HCT116 (cell line): ENCODE results near the gene LNPEP.

Experiments
- EGR1 ChIP-seq: IDR thresholded peaks from 2 replicates; pipeline ENCODE4 v1.6.1; 2012; ENCODE audit warnings: low read depth
- POLR2A ChIP-seq: IDR thresholded peaks from 2 replicates; pipeline ENCODE4 v1.7.0; 2011; ENCODE audit warnings: borderline replicate concordance; ENCODE audit not compliant: insufficient read depth, insufficient read length; ENCODE audit errors: extremely low read depth
- SIN3A ChIP-seq: IDR thresholded peaks from 2 replicates; pipeline ENCODE4 v1.6.1; 2012; ENCODE audit warnings: low read depth
- TF ChIP-seq, protein P1 (sequence below), 3 experiments: fragments of 200-600 bp in 1 of 3; sonication (generic) in 1 of 3; IDR thresholded peaks in 2 of 3; conservative IDR thresholded peaks in 1 of 3; 2 replicates each; pipeline ENCODE4 v1.5.1; 2012 to 2017; ENCODE audit warnings: low read depth in 2 of 3, low read length in 2 of 3, antibody characterized with exemption in 1 of 3, borderline replicate concordance in 1 of 3, control low read depth in 1 of 3, mild to moderate bottlenecking in 1 of 3, mixed read lengths in 1 of 3, mixed run types in 1 of 3, moderate library complexity in 1 of 3; ENCODE audit not compliant: insufficient read depth in 1 of 3
- TF ChIP-seq, protein P2 (sequence below): IDR thresholded peaks from 2 replicates; pipeline ENCODE4 v1.6.1; 2012; ENCODE audit warnings: low read depth
- TF ChIP-seq, protein P3 (sequence below): IDR thresholded peaks from 2 replicates; pipeline ENCODE4 v1.6.1; 2012

DNA sequence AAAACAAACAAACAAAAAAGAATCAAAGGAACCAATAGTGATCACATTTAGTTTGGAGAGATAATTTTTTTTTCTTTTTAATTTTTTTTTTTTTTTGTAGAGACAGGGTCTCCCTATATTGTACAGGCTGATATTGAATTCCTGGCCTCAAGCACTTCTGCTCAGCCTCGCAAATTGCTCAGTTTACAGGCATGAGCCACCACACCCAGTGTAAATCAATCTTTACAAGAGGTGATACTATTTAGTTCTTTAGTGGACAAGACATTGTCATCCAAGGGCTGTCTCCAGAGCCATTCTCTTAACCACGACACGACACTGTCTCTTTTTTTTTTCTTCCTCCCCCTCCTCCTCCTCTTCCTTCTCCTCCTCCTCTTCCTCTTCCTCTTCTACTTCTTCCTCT, 30.0 kb upstream of the LNPEP start:
- TF ChIP-seq, protein P1, sequence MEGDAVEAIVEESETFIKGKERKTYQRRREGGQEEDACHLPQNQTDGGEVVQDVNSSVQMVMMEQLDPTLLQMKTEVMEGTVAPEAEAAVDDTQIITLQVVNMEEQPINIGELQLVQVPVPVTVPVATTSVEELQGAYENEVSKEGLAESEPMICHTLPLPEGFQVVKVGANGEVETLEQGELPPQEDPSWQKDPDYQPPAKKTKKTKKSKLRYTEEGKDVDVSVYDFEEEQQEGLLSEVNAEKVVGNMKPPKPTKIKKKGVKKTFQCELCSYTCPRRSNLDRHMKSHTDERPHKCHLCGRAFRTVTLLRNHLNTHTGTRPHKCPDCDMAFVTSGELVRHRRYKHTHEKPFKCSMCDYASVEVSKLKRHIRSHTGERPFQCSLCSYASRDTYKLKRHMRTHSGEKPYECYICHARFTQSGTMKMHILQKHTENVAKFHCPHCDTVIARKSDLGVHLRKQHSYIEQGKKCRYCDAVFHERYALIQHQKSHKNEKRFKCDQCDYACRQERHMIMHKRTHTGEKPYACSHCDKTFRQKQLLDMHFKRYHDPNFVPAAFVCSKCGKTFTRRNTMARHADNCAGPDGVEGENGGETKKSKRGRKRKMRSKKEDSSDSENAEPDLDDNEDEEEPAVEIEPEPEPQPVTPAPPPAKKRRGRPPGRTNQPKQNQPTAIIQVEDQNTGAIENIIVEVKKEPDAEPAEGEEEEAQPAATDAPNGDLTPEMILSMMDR (IDR thresholded peaks at IDR 0.05 in 2 of 3, conservative IDR thresholded peaks at IDR 0.05 in 1 of 3; ENCODE audit: borderline replicate concordance in 1 of 3, insufficient read depth in 1 of 3, low read depth in 2 of 3, low read length in 2 of 3), result no peak
- TF ChIP-seq POLR2A (no peak), EGR1 (no peak), SIN3A (no peak)
- TF ChIP-seq, protein P2, sequence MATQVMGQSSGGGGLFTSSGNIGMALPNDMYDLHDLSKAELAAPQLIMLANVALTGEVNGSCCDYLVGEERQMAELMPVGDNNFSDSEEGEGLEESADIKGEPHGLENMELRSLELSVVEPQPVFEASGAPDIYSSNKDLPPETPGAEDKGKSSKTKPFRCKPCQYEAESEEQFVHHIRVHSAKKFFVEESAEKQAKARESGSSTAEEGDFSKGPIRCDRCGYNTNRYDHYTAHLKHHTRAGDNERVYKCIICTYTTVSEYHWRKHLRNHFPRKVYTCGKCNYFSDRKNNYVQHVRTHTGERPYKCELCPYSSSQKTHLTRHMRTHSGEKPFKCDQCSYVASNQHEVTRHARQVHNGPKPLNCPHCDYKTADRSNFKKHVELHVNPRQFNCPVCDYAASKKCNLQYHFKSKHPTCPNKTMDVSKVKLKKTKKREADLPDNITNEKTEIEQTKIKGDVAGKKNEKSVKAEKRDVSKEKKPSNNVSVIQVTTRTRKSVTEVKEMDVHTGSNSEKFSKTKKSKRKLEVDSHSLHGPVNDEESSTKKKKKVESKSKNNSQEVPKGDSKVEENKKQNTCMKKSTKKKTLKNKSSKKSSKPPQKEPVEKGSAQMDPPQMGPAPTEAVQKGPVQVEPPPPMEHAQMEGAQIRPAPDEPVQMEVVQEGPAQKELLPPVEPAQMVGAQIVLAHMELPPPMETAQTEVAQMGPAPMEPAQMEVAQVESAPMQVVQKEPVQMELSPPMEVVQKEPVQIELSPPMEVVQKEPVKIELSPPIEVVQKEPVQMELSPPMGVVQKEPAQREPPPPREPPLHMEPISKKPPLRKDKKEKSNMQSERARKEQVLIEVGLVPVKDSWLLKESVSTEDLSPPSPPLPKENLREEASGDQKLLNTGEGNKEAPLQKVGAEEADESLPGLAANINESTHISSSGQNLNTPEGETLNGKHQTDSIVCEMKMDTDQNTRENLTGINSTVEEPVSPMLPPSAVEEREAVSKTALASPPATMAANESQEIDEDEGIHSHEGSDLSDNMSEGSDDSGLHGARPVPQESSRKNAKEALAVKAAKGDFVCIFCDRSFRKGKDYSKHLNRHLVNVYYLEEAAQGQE, result no peak
- TF ChIP-seq, protein P3, sequence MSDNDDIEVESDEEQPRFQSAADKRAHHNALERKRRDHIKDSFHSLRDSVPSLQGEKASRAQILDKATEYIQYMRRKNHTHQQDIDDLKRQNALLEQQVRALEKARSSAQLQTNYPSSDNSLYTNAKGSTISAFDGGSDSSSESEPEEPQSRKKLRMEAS, result no peak
